ENCODE results near the gene RGS12. TPM values are rescaled to one million over a fixed set of nuclear protein-coding genes. Genes with fewer than 3 reads are reported as not detected.

RGS12 gene
- total and polyA plus RNA-seq, 2 experiments from 2014 or later: 40.1 to 45.0 TPM

DNA sequence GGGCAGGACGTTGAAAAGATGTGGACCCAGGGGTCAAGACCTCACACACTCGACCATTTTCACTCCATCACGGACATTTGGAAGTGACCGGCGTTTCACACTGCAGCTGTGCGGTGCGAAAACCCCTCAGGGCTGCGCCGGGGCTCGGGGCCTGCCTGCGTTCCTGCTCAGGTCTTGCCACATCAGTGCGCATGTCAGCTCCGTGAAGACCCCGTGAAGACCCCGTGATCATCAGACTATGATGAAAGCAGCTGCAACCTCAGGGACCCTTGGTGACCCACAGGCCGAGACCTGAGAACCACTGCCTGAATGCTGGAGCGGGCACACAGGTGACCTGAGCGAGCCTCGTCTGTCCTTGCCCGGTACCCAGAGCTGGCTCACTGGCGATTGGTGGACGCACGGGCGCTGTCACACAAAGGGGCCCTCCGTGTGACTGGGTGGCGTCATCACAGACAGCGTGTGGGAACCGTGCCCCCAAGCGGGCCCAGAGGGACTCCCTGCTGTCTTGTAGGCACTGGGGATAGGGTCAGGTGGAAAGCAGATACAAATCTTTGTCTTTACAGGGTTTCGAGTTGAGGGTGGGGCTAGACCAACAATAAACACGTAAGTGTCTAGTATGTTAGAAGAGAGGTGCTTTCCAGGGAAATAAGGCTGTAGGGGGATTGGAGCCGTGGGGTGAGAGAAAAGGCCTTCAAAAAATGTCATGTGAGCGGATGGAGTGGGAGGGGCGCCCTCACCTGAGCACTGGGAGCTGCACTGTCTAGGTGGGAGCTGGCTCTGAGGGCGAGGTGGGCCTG, 31.2 kb upstream of the RGS12 start:
- H3K36me3 ChIP-seq: no peaks in the 10 kb centered on the region
- H3K9me3 ChIP-seq (ENCODE audit: low read depth): no peaks in the 10 kb centered on the region
- peaks cover 9% of the 10 kb centered on the region for H3K4me1 ChIP-seq (ENCODE audit: low read depth)
- DNase-seq (ENCODE audit: low read depth in 1 of 2, low spot score in 1 of 2): no peak
- H3K27ac ChIP-seq: no peak overlapping the region
- no peaks in the 10 kb centered on the region for H3K27me3 ChIP-seq
- TF ChIP-seq, protein P1, sequence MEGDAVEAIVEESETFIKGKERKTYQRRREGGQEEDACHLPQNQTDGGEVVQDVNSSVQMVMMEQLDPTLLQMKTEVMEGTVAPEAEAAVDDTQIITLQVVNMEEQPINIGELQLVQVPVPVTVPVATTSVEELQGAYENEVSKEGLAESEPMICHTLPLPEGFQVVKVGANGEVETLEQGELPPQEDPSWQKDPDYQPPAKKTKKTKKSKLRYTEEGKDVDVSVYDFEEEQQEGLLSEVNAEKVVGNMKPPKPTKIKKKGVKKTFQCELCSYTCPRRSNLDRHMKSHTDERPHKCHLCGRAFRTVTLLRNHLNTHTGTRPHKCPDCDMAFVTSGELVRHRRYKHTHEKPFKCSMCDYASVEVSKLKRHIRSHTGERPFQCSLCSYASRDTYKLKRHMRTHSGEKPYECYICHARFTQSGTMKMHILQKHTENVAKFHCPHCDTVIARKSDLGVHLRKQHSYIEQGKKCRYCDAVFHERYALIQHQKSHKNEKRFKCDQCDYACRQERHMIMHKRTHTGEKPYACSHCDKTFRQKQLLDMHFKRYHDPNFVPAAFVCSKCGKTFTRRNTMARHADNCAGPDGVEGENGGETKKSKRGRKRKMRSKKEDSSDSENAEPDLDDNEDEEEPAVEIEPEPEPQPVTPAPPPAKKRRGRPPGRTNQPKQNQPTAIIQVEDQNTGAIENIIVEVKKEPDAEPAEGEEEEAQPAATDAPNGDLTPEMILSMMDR (IDR thresholded peaks at IDR 0.05; ENCODE audit: low read depth, low read length): no peak
- no peak overlapping the region for H3K4me3 ChIP-seq

DNA sequence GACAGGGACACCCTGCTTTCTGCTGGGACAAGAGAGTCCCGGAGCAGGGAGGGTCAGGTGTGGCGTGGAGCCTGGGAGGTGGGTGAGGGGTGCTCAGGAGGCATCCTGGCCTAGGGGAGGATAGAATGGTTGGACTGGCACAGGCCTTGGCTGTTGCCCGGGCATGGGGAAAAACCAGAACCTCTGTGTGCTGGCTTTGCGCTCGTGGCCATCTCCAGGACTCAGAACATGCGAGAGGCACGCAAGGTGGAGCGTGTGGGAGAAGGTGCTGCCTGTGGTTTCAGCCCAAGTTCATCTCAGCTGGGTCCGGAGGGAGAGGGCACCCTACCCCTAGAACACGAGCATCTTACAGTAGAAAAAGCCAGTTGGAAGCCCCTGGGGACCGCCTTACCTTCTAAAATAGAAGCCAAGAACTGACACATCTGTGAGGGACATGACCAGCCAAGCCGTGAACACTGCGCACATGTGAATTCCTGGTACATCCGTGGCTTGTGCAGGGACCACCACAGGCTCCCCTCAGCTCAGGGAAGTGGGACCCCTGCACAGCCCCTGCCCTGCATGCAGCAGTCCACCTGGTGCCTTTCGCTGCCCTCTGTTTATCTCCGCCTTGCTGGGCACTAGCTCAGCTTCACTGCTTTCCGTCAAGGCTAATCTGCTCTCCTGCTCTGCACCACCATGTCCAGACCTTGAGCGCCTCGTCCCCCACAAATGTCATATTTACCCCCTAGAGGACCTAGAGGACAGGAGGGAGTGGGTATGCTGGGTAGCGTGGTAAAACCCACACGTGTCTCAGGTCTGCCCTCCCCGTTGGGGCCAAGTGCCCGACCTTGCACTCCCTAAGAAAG, 30.4 kb upstream of the RGS12 start:
- H3K27me3 ChIP-seq: no peaks in the 10 kb centered on the region
- no peak overlapping the region for H3K4me3 ChIP-seq
- no peaks in the 10 kb centered on the region for H3K9me3 ChIP-seq (ENCODE audit: low read depth)
- no peaks in the 10 kb centered on the region for H3K36me3 ChIP-seq
- no peak overlapping the region for H3K27ac ChIP-seq
- DNase-seq (ENCODE audit: low read depth in 1 of 2, low spot score in 1 of 2): no peak
- TF ChIP-seq, protein P1 (IDR thresholded peaks at IDR 0.05; ENCODE audit: low read depth, low read length): no peak
- H3K4me1 ChIP-seq (ENCODE audit: low read depth): peaks cover 9% of the 10 kb centered on the region

DNA sequence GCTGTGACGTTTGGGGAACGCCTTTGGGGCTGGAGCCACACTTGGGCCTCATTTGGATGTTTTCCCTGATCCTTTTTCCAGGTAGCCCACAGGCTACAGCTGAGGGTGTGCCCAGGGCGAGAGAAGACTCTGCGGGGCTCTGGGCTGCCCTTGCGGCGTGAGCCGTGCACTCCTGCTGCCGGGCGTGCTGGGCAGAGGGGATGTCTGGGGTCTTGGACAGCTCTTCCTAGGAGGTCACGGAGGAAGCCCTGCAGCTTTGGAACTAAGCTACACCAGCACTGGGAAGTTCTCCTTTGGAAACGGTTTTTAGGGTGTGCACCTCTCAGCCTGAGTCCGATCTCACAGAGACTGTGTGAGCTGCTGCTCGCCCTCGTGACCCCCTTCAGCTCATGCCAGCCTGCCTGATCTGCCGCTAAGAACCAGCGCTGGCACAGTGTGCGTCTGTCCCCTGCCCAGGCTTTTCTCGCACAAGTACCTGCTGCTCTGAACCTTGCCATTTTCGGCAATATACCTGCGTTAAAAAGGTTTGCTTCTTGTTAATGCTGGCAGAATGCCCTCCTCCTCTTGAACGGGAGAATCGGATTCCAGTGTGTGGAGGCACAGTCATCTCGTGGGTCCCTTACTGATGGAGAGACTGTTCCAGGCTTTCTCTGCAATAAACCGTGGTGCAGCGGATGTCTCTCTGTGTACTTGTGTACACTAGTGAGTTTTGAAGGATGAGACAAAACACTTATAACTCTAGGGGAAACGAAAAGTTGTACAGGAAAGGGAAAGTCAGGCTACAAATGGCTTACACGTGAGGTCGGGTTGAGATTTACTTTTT, 29.6 kb upstream of the RGS12 start:
- H3K4me3 ChIP-seq: no peak overlapping the region
- H3K36me3 ChIP-seq: no peaks in the 10 kb centered on the region
- TF ChIP-seq, protein P1 (IDR thresholded peaks at IDR 0.05; ENCODE audit: low read depth, low read length): no peak
- no peaks in the 10 kb centered on the region for H3K9me3 ChIP-seq (ENCODE audit: low read depth)
- peaks cover 16% of the 10 kb centered on the region for H3K4me1 ChIP-seq (ENCODE audit: low read depth)
- H3K27ac ChIP-seq: no peak overlapping the region
- no peaks in the 10 kb centered on the region for H3K27me3 ChIP-seq
- no peak for DNase-seq (ENCODE audit: low read depth in 1 of 2, low spot score in 1 of 2)

DNA sequence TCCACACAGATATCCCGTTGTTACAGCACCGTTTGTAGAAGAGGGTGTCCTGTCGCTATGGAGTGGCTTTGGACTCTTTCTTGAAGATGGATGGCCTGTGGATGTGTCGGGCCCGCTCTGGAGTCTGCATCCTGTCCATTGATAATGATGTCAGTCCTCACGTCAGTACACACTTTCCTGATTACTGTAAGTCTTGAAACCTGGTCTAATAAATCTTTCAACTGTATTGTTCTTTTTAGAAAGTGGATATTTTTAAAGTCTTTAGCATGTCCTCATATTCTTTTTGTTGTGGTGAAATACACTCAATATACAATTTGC, 29.0 kb upstream of the RGS12 start:
- peak in 1 of 2 donors; percentile 20 for DNase-seq (ENCODE audit: low read depth in 1 of 2, low spot score in 1 of 2)
- Histone ChIP-seq H3K27me3 (no peaks in the 10 kb centered on the region), H3K9me3 (ENCODE audit: low read depth) (no peaks in the 10 kb centered on the region)

DNA sequence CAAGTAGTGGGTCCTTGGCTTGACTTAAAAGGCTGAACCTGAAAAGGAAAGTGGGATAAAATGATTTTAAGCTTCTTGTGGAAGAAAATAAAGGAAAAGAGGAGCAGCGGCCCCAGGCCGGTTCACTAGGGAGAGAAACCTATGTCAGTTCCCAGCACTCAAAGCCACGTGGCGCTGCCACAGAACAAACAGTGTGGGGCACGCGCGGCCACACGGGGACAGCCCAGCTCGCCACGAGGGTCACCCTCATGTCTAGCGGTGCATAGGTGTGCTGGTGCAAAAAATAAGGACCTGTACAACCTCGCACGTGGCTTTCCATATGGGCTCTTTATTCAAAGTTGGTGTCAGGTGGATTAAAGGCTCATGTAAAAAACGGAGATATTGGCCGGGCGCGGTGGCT, 26.7 kb upstream of the RGS12 start:
- no peak overlapping the region for H3K27ac ChIP-seq
- no peaks in the 10 kb centered on the region for H3K36me3 ChIP-seq
- no peaks in the 10 kb centered on the region for H3K9me3 ChIP-seq (ENCODE audit: low read depth)
- TF ChIP-seq, protein P1 (IDR thresholded peaks at IDR 0.05; ENCODE audit: low read depth, low read length): no peak
- H3K4me1 ChIP-seq (ENCODE audit: low read depth): peaks cover 16% of the 10 kb centered on the region
- H3K4me3 ChIP-seq: no peak overlapping the region
- no peak for DNase-seq (ENCODE audit: low read depth in 1 of 2, low spot score in 1 of 2)
- H3K27me3 ChIP-seq: no peaks in the 10 kb centered on the region

More for the DNA sequence above, 29.0 kb upstream of the RGS12 start:
- H3K4me3 ChIP-seq: no peak overlapping the region
- no peaks in the 10 kb centered on the region for H3K36me3 ChIP-seq
- H3K27ac ChIP-seq: no peak overlapping the region
- peaks cover 16% of the 10 kb centered on the region for H3K4me1 ChIP-seq (ENCODE audit: low read depth)
- TF ChIP-seq, protein P1 (IDR thresholded peaks at IDR 0.05; ENCODE audit: low read depth, low read length): no peak

All from cardiac muscle cell (in vitro differentiated cells and primary cell).